22Rv1 (cell line): ENCODE measurements around the gene SDK2.

ENCODE experiments used
- CTCF ChIP-seq: fragments of 450-650 bp; IDR thresholded peaks from 2 replicates; pipeline ENCODE4 v1.5.1; 2017; ENCODE audit warnings: mild to moderate bottlenecking
- ZFX ChIP-seq: fragments of 450-650 bp; IDR thresholded peaks from 2 replicates; pipeline ENCODE4 v1.6.1; 2017; ENCODE audit warnings: antibody characterized with exemption, borderline replicate concordance

- TF ChIP-seq CTCF (no peak), ZFX (no peak)
Measured at GRCh38 chr17:73364155-73364522, 280.1 kb downstream of the SDK2 start.
